HepG2 (cell line): ENCODE measurements around the gene SLC29A1. TPM values are rescaled to one million over a fixed set of nuclear protein-coding genes. Genes with fewer than 3 reads are reported as not detected.

Experiments used
- AGO1 ChIP-seq: fragments of 200-400 bp; formaldehyde crosslinking; IDR thresholded peaks from 2 replicates; pipeline ENCODE4 v1.6.1; 2017; ENCODE audit warnings: mild to moderate bottlenecking, low read depth, low read length, moderate library complexity; ENCODE audit not compliant: poor library complexity, severe bottlenecking
- GLMP ChIP-seq: sonication (generic); formaldehyde crosslinking; IDR thresholded peaks from 2 replicates; pipeline ENCODE4 v1.9.0; 2021; ENCODE audit warnings: missing genetic modification reagents, mild to moderate bottlenecking, borderline replicate concordance
- GZF1 ChIP-seq: sonication (generic); formaldehyde crosslinking; IDR thresholded peaks from 2 replicates; pipeline ENCODE4 v1.5.1; 2020; ENCODE audit warnings: mild to moderate bottlenecking, missing genetic modification reagents
- KMT2A ChIP-seq: sonication (generic); formaldehyde crosslinking; IDR thresholded peaks from 2 replicates; pipeline ENCODE4 v1.4.0; 2020; ENCODE audit warnings: missing genetic modification reagents
- MAFG ChIP-seq: sonication (generic); formaldehyde crosslinking; IDR thresholded peaks from 2 replicates; pipeline ENCODE4 v1.5.1; 2020; ENCODE audit warnings: mild to moderate bottlenecking, missing genetic modification reagents
- MAFK ChIP-seq, 2 experiments: IDR thresholded peaks in 1 of 2; conservative IDR thresholded peaks in 1 of 2; 2 replicates each; pipeline ENCODE4 v1.6.1; 2011; ENCODE audit warnings: improper control_type of control experiment in 2 of 2, low read length in 2 of 2
- RBFOX2 ChIP-seq: fragments of 200-400 bp; formaldehyde crosslinking; IDR thresholded peaks from 2 replicates; pipeline ENCODE4 v1.6.1; 2017; ENCODE audit warnings: low read depth, mild to moderate bottlenecking, low read length
- SRY ChIP-seq: sonication (generic); formaldehyde crosslinking; IDR thresholded peaks from 2 replicates; pipeline ENCODE4 v1.8.0; 2022; ENCODE audit warnings: mild to moderate bottlenecking, missing genetic modification reagents
- TMF1 ChIP-seq: sonication (generic); formaldehyde crosslinking; IDR thresholded peaks from 2 replicates; pipeline ENCODE4 v1.8.1; 2022; ENCODE audit warnings: low read depth, missing genetic modification reagents
- ZFY ChIP-seq: sonication (generic); formaldehyde crosslinking; IDR thresholded peaks from 2 replicates; pipeline ENCODE4 v1.4.0; 2020; ENCODE audit warnings: missing genetic modification reagents
- ZNF264 ChIP-seq: sonication (generic); formaldehyde crosslinking; IDR thresholded peaks from 2 replicates; pipeline ENCODE4 v1.4.0; 2020; ENCODE audit warnings: missing genetic modification reagents
- ZNF343 ChIP-seq: sonication (generic); formaldehyde crosslinking; IDR thresholded peaks from 2 replicates; pipeline ENCODE4 v1.4.0; 2020; ENCODE audit warnings: mild to moderate bottlenecking, missing genetic modification reagents
- ZNF431 ChIP-seq: sonication (generic); formaldehyde crosslinking; IDR thresholded peaks from 2 replicates; pipeline ENCODE4 v1.9.0; 2022; ENCODE audit warnings: missing genetic modification reagents, low read depth, mild to moderate bottlenecking, borderline replicate concordance
- ZNF530 ChIP-seq: sonication (generic); formaldehyde crosslinking; IDR thresholded peaks from 2 replicates; pipeline ENCODE4 v1.5.0; 2020; ENCODE audit warnings: low read depth, mild to moderate bottlenecking, missing genetic modification reagents
- ZNF782 ChIP-seq: sonication (generic); formaldehyde crosslinking; IDR thresholded peaks from 2 replicates; pipeline ENCODE4 v1.4.0; 2020; ENCODE audit warnings: missing genetic modification reagents, mild to moderate bottlenecking, borderline replicate concordance
- polyA plus RNA-seq, 8 experiments: library from polyadenylated mRNA; depleted of rRNA in 3 of 8; stranded (reverse) in 7 of 8; unstranded in 1 of 8; fragments of >200 nt; fragmentation: Illumina TruSeq in 4 of 8; extraction: Trizol in 4 of 8; gene quantifications; 2 replicates each; pipeline versions ENCODE4 v1.2.1 to v1.2.3, GENCODE V29; 2011 to 2016; ENCODE audit warnings: low read depth in 4 of 8, missing spikeins in 1 of 8, mixed read lengths in 1 of 8; ENCODE audit not compliant: insufficient read depth in 1 of 8
- total RNA-seq, 5 experiments: library from RNA; depleted of rRNA; stranded (reverse); fragments of >200 nt; fragmentation: Illumina TruSeq; extraction: Trizol; gene quantifications; 2 replicates each; pipeline ENCODE4 v1.2.3, GENCODE V29; 2016; ENCODE audit warnings: low read depth in 1 of 5
- TF ChIP-seq, protein P1 (sequence below): sonication (generic); formaldehyde crosslinking; IDR thresholded peaks from 2 replicates; pipeline ENCODE4 v1.5.0; 2020; ENCODE audit warnings: mild to moderate bottlenecking, missing genetic modification reagents, borderline replicate concordance
- TF ChIP-seq, protein P2 (sequence below): IDR thresholded peaks from 2 replicates; pipeline ENCODE4 v1.6.1; 2012; ENCODE audit warnings: inconsistent platforms
- TF ChIP-seq, protein P3 (sequence below): sonication (generic); formaldehyde crosslinking; IDR thresholded peaks from 2 replicates; pipeline ENCODE4 v1.4.0; 2020; ENCODE audit warnings: missing genetic modification reagents

The SLC29A1 gene
- total and polyA plus RNA-seq, 2 of the 13 experiments (the other 11 are each of a cell fraction or from before 2014, with no cell fraction given), result 43.2 to 106 TPM

- TF ChIP-seq RBFOX2 (peak; percentile 98), ZNF264 (no peak), KMT2A (0 out of 2 replicates have a peak, but pooled peaks have one; percentile 18), TMF1 (CRISPR knock-in tag) (no peak), GZF1 (CRISPR knock-in tag) (0 out of 2 replicates have a peak, but pooled peaks have one; percentile 64), MAFK (conservative IDR thresholded peaks at IDR 0.05 in 1 of 2, IDR thresholded peaks at IDR 0.05 in 1 of 2; ENCODE audit: low read length in 2 of 2) (0 out of 4 replicates have a peak, but pooled peaks of 1 of the 2 experiments have one; percentile 2), ZNF431 (CRISPR knock-in tag) (no peak), ZNF782 (CRISPR knock-in tag) (peak; percentile 15; the same call in 1 of the 2 replicates), ZNF343 (peak; percentile 89; the same call in 1 of the 2 replicates), AGO1 (peak; percentile 94), MAFG (CRISPR knock-in tag) (0 out of 2 replicates have a peak, but pooled peaks have one; percentile 46), ZFY (peak; percentile 44; the same call in 1 of the 2 replicates), ZNF530 (CRISPR knock-in tag) (peak; percentile 24; the same call in 1 of the 2 replicates), SRY (CRISPR knock-in tag) (peak; percentile 84; the same call in 1 of the 2 replicates), GLMP (CRISPR knock-in tag) (no peak)
- TF ChIP-seq, protein P1, sequence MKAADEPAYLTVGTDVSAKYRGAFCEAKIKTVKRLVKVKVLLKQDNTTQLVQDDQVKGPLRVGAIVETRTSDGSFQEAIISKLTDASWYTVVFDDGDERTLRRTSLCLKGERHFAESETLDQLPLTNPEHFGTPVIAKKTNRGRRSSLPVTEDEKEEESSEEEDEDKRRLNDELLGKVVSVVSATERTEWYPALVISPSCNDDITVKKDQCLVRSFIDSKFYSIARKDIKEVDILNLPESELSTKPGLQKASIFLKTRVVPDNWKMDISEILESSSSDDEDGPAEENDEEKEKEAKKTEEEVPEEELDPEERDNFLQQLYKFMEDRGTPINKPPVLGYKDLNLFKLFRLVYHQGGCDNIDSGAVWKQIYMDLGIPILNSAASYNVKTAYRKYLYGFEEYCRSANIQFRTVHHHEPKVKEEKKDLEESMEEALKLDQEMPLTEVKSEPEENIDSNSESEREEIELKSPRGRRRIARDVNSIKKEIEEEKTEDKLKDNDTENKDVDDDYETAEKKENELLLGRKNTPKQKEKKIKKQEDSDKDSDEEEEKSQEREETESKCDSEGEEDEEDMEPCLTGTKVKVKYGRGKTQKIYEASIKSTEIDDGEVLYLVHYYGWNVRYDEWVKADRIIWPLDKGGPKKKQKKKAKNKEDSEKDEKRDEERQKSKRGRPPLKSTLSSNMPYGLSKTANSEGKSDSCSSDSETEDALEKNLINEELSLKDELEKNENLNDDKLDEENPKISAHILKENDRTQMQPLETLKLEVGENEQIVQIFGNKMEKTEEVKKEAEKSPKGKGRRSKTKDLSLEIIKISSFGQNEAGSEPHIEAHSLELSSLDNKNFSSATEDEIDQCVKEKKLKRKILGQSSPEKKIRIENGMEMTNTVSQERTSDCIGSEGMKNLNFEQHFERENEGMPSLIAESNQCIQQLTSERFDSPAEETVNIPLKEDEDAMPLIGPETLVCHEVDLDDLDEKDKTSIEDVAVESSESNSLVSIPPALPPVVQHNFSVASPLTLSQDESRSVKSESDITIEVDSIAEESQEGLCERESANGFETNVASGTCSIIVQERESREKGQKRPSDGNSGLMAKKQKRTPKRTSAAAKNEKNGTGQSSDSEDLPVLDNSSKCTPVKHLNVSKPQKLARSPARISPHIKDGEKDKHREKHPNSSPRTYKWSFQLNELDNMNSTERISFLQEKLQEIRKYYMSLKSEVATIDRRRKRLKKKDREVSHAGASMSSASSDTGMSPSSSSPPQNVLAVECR (CRISPR knock-in tag), result peak; percentile 81
- TF ChIP-seq, protein P2, sequence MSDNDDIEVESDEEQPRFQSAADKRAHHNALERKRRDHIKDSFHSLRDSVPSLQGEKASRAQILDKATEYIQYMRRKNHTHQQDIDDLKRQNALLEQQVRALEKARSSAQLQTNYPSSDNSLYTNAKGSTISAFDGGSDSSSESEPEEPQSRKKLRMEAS, result peak; percentile 97
- TF ChIP-seq, protein P3, sequence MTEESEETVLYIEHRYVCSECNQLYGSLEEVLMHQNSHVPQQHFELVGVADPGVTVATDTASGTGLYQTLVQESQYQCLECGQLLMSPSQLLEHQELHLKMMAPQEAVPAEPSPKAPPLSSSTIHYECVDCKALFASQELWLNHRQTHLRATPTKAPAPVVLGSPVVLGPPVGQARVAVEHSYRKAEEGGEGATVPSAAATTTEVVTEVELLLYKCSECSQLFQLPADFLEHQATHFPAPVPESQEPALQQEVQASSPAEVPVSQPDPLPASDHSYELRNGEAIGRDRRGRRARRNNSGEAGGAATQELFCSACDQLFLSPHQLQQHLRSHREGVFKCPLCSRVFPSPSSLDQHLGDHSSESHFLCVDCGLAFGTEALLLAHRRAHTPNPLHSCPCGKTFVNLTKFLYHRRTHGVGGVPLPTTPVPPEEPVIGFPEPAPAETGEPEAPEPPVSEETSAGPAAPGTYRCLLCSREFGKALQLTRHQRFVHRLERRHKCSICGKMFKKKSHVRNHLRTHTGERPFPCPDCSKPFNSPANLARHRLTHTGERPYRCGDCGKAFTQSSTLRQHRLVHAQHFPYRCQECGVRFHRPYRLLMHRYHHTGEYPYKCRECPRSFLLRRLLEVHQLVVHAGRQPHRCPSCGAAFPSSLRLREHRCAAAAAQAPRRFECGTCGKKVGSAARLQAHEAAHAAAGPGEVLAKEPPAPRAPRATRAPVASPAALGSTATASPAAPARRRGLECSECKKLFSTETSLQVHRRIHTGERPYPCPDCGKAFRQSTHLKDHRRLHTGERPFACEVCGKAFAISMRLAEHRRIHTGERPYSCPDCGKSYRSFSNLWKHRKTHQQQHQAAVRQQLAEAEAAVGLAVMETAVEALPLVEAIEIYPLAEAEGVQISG (CRISPR knock-in tag), result peak; percentile 38; the same call in 1 of the 2 replicates
Observed at GRCh38 chr6:44247338-44248302, 24.2 kb downstream of the SLC29A1 start (continued).
